Stimulated activated CD8-positive, alpha-beta memory T cell treated with anti-CD3 and anti-CD28 coated beads, Interleukin-2, amount 100 ng/mL, for 1 hour (primary cell): ENCODE results near the gene RPH3AL.

ENCODE experiments used
- DNase-seq, 2 donors: peaks; one replicate each; pipeline ENCODE4 v3.0.0-alpha.2; 2020; ENCODE audit warnings: low read depth in 2 of 2

RPH3AL gene

GRCh38 chr17:352421-353212 is at the start of gene RPH3AL:
RPH3AL (minus strand) TSS chr17:352807; CDS start chr17:327543, 25,264 bp downstream.
- no peak for DNase-seq

- no peak for DNase-seq
Observed at GRCh38 chr17:400257-400656, 47.6 kb upstream of the RPH3AL start.

GRCh38 chr17:396788-397187 is 44.2 kb upstream of the RPH3AL start:
- no peak for DNase-seq

GRCh38 chr17:395974-396373 is 43.4 kb upstream of the RPH3AL start:
- DNase-seq = no peak

- no peak for DNase-seq
Observed at GRCh38 chr17:395179-395578, 42.6 kb upstream of the RPH3AL start.

GRCh38 chr17:394718-395095 is 42.1 kb upstream of the RPH3AL start:
- no peak for DNase-seq

GRCh38 chr17:393806-394717 is 41.5 kb upstream of the RPH3AL start:
- DNase-seq = no peak

- DNase-seq = no peak
Observed at GRCh38 chr17:391850-392249, 39.2 kb upstream of the RPH3AL start.

- no peak for DNase-seq
Observed at GRCh38 chr17:390025-390424, 37.4 kb upstream of the RPH3AL start.

GRCh38 chr17:388087-388486 is 35.5 kb upstream of the RPH3AL start:
- no peak for DNase-seq

GRCh38 chr17:386141-386876 is 33.7 kb upstream of the RPH3AL start:
- DNase-seq = peak; percentile 41 to 43

GRCh38 chr17:385836-386140 is 33.2 kb upstream of the RPH3AL start:
- no peak for DNase-seq

GRCh38 chr17:385178-385835 is 32.7 kb upstream of the RPH3AL start:
- no peak for DNase-seq

GRCh38 chr17:384622-385177 is 32.1 kb upstream of the RPH3AL start:
- no peak for DNase-seq

GRCh38 chr17:383771-384621 is 31.4 kb upstream of the RPH3AL start:
- DNase-seq = no peak

- DNase-seq = no peak
Observed at GRCh38 chr17:382644-383533, 30.3 kb upstream of the RPH3AL start.

GRCh38 chr17:381941-382643 is 29.5 kb upstream of the RPH3AL start:
- no peak for DNase-seq

GRCh38 chr17:381516-381915 is 28.9 kb upstream of the RPH3AL start:
- no peak for DNase-seq
